NCI-H774 (cell line): ENCODE results near the gene ARID1B.
"Not testable (repeated sequence)": the region's sequence is repeated elsewhere in the genome, so short reads cannot be mapped to it uniquely, and the experiment has no call there.

ENCODE experiments used
- DNase-seq: peaks from one replicate; lab custom pipeline; 2025; lab: John Stamatoyannopoulos, UW

ARID1B gene

GRCh38 chr6:157133856-157134255, 356.7 kb downstream of the ARID1B start:
- peak; percentile 34 for DNase-seq

GRCh38 chr6:157134402-157135047, 357.3 kb downstream of the ARID1B start:
- no peak for DNase-seq

- no peak for DNase-seq
These were observed 358.5 kb downstream of the ARID1B start for GRCh38 chr6:157135691-157136090.

GRCh38 chr6:157137501-157137900, 360.3 kb downstream of the ARID1B start:
- no peak for DNase-seq

- no peak for DNase-seq
These were observed 362.0 kb downstream of the ARID1B start for GRCh38 chr6:157139054-157139708.

- DNase-seq = no peak
These were observed 366.2 kb downstream of the ARID1B start for GRCh38 chr6:157143171-157143889.

- DNase-seq = no peak
These were observed 367.0 kb downstream of the ARID1B start for GRCh38 chr6:157143890-157144798.

GRCh38 chr6:157144859-157145568, 367.8 kb downstream of the ARID1B start:
- DNase-seq = no peak

GRCh38 chr6:157145656-157146285, 368.6 kb downstream of the ARID1B start:
- no peak for DNase-seq

GRCh38 chr6:157147054-157148026, 370.2 kb downstream of the ARID1B start:
- not testable (repeated sequence) for DNase-seq

GRCh38 chr6:157148391-157149323, 371.5 kb downstream of the ARID1B start:
- no peak for DNase-seq

- DNase-seq = no peak
These were observed 372.9 kb downstream of the ARID1B start for GRCh38 chr6:157150076-157150475.

GRCh38 chr6:157151029-157151428, 373.9 kb downstream of the ARID1B start:
- DNase-seq = no peak

- no peak for DNase-seq
These were observed 374.8 kb downstream of the ARID1B start for GRCh38 chr6:157151989-157152388.

- DNase-seq = no peak
These were observed 375.4 kb downstream of the ARID1B start for GRCh38 chr6:157152556-157152955.

- no peak for DNase-seq
These were observed 378.6 kb downstream of the ARID1B start for GRCh38 chr6:157155804-157156203.

GRCh38 chr6:157157258-157157657, 380.1 kb downstream of the ARID1B start:
- DNase-seq = no peak

GRCh38 chr6:157158456-157158855, 381.3 kb downstream of the ARID1B start:
- DNase-seq = no peak

- DNase-seq = no peak
These were observed 381.7 kb downstream of the ARID1B start for GRCh38 chr6:157158897-157159296.
